ENCODE results near the gene PHPT1.

DNA sequence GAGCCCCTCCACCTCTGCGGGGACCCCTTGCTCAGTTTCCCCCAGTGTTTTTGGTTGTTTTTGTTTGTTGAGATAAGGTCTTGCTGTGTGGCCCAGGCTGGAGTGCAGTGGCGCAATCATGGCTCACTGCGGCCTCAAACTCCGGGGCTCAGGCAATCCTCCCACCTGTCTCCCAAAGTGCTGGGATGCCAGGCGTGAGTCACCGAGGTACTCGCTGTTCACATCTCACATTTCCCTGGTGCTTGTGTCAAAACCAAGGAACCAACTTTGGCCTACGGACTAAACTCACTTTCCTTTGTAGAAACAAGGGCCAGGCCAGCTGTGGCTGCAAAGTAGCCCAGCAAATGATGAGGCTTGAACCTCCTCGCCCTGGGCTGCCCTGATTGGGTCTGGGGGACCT, 16.6 kb upstream of the PHPT1 start:
- TF ChIP-seq CTCF (IDR thresholded peaks at IDR 0.05) (no peak), POLR2A (IDR thresholded peaks at IDR 0.05) (no peak)
